T-helper 1 cell treated with Interleukin-12 subunit alpha and Interleukin-12 subunit beta and Interleukin-4 antibody, amounts not matched to agents 30 ng/mL and 1 ng/mL, for 36 hours (primary cell): ENCODE data around the gene MAP1B. TPM values are rescaled to one million over a fixed set of nuclear protein-coding genes. Genes with fewer than 3 reads are reported as not detected.
"Not testable (repeated sequence)": the region's sequence is repeated elsewhere in the genome, so short reads cannot be mapped to it uniquely, and the experiment has no call there.

ENCODE experiments used
- intact Hi-C: fragments of 100-400 bp; cut with micrococcal nuclease; formaldehyde crosslinking; loops from one replicate; pipeline ENCODE4 v1.15.1; 2024
- total RNA-seq: library from RNA; stranded (reverse); gene quantifications from 2 replicates; pipeline ENCODE4 v1.2.3, GENCODE V29; 2022

Gene MAP1B
- total RNA-seq, 1 donor from 2014 or later: 0.07 TPM

DNA sequence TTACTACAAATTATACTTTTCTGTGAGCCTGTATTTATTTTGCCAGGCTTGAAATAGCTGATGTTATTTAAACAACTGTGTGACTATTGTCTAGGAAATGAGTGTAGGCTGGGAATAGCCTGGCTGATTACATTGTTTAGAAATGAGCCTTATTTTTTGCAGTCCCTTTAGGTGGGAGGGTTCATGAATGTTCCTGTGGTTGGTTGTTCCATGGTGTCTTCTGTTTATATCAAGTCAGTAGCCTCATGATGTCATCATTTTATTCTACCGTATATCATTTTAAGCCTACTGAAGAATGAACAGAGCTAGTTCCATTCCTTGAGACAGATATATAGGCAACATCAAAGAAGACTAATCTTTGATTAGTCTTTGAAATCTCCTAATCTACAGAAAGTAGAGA is 53.1 kb downstream of the MAP1B start:
- intact Hi-C loops: no loop called here

DNA sequence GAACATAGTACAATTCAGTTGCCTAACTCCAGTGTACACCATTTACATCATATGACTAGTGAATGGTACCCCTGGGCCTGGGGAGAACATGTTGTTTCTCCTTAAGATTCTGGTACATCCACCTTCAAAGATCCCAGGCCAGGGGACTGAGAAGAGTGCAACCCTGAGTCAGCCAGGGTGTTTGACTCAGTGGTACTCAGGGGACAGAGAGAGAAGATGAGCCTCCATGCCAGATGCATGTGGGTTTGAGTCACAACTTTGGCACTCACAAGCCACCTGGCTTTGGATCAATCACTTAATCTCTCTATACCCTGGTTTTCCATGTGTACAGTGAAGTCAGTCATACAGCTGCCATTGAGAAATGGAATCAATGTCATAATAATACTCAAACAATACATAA is 53.7 kb downstream of the MAP1B start:
- intact Hi-C loops: no loop called here

DNA sequence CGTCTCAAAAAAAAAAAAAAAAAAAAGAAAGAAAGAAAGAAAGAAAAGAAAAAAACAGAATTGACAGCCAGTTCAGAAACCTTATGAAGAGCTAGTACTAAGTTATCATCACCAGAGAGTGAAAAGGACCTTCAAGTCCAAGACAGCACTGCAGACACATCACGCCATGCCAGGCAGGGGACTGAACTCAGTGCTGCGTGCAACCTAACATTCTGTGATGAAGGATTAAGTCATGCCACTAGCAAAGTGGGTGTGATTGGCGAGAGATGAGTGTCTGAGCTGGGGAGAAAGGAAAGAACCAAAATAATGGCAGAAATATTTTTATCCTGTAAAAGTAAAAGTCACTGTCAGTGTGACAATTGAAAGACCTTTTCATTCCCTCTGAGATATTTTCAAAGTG is 54.7 kb downstream of the MAP1B start:
- intact Hi-C loops: no loop called here

DNA sequence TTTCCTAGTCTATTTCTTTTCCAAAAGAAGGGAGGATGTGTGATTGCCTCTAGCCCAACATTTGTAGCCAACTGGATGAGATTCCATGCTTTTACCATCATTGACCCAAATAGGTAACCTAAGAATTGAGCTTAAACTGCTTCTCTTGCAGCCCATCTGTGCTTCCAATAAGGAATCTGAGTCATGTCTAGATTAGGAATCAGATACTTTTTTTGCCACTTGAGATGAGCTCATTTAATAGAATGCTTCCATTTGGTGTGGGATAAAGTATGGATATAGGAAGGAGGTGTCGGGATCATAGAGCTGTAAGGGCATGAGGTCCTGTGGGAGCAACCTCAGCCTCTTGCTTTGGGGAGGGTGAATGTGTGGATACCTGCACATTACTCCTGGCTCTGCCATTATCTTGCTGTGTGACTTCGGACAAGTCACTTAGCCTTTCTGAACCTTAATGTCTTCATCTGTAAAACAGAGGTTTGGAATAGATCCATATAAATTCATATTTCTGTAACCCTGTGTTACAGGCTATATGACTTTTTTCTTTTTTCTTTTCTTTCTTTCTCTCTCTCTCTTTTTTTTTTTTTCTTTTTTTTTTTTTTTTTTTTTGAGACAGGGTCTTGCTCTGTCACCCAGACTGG is 56.2 kb downstream of the MAP1B start:
- intact Hi-C loops: no loop called here

DNA sequence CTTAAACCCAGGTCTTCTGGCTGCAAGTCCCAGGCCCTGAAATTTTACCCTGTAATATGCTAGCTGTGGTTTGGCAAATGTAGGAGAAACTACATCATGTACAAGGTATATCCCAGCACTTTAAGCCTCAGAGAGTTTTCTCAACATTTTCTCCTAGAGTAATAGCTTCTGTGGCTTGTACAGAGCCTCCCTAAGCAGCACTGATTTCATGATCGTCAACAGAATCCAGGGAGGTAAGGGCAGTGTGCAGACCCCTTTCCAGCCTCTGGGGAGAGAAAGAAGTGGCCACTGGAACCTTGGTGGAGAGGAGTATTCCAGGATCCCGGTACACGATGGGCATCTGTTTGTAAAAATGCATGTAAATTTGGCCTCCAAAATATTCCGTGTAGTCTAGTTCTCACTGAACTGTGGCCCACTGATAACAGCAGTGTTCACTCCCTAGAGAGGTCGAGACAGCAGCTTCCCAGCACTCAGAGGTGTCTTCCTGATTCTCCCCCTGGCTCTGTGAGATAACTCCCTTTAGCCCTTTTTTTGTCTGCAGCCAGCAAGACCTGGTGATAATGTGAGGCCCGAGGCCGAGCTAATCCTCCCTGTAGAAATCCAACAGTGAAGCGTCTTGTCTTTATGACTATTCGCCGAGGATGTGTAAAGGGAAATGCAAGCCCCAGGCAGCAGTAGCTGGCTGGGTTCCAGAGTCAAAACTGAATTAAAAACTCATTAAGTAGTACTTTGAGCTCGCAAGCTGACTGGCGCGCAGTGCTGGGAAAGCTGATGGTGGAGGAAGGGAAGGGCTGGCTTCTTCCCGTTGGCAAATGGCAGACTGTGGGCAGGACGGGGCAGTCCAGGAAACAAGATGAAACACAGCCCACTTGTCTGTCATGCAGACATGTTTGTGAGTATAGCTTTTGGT is 59.0 kb downstream of the MAP1B start:
- intact Hi-C loops: no loop called here

DNA sequence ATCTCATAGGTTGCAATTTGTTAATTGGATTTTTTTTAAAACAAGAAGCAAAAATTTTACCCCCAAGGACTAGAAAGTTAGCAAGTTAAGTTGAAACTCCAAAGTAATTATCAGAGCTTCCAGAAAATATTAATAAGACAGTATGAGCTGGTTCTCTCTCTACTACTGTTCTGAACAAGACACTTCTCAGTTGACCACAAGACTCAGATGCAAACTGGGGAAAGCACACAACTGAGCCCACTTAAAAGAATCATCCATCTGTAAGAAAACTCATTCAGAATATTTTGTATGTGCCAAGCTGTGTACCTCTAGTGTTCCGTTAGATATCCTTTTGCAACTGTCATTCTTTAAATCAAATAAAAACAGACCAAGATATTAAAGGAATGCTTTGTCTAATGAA is 60.0 kb downstream of the MAP1B start:
- intact Hi-C loops: no loop called here

DNA sequence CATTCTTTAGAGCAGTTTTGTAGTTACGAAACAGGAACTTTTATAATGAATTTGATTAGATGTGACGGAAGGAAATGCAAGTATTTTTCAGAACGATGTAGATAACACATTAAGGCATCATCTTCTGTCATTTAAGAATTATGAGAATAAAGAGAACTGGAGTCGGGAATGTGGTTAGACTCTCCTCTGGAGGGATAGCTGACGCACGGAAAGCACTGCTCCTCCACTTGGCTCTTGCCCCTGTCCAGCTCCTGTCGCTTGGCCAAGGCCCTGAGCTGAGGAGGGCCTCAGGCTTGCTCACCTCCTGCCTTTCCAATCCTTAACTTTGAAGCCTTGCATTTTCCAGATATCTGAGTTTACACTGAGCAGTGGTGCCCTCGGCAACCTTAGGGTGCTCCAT is 60.5 kb downstream of the MAP1B start:
- intact Hi-C loops: no loop called here

DNA sequence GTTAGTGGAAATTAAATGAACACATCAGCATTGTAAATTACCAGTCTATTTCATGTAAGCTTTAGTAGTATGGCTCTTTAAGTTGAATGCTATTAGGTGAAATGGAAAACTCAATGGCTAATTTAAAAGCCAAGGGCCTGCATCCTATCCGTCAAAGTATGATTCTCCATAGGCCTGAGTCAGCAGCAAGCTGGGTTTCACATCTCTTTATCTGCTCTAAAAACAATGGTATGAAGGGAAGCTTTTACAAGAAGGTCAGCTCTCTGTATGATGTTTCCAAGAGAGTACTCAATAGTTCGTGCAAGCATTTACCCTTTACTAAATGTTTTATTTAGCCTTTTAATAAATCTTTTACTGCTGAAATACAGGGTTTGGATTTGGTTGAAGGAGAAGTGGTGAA is 62.8 kb downstream of the MAP1B start:
- intact Hi-C loops: no loop called here

DNA sequence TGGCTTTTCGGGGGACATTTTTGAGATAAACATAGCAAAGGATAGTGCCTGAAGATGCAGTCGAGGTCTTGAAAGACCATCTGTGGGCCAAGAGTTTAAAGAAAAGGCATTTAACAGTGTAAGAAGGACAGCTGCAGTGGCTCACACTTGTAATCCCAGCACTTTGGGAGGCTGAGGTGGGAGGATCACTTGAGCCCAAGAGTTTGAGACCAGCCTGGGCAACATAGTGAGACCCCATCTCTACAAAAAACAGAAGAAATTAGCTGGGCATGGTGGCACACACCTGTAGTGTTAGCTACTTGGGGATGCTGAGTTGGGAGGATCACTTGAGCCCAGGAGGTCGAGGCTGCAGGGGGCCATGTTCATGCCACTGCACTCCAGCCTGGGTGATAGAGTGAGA is 63.9 kb downstream of the MAP1B start:
- intact Hi-C loops: not testable (repeated sequence)

DNA sequence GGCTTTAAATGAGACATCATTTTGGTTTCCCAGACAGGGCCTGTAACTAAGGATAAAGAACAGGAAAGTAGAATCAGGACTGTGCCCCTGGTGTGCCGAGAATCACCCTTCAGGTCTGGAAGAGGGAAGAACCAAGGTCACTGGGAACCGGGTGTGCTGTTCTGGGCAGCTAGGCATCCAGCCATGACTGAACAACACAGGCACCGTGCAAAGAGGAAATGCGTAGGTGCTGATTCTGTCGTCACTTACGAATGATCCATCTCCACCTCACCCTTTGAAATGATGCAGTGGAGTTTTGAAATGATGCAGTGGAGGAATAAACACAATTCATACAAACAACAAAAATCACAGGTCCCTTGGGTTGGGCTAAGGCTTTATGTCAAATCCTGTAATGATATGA is 64.4 kb downstream of the MAP1B start:
- intact Hi-C loops: no loop called here

DNA sequence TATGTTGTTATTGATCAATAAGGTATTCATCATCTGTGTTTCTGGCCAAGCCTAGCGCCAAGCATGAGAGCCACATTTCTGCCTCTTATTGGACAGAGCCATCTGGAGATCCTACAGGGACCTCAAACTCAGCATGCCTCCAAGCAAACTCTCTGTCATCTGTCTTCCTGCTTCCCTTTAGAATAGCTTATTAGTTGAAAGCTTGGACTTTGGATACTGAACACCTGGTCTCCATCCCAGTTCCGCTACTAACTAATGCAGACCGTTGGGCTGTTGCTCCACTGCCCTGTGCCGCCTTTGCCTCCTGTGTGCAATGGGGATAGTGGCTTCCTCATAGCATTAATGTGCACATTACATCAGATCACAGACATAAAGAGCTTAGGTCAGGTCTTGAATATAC is 65.5 kb downstream of the MAP1B start:
- intact Hi-C loops: no loop called here

DNA sequence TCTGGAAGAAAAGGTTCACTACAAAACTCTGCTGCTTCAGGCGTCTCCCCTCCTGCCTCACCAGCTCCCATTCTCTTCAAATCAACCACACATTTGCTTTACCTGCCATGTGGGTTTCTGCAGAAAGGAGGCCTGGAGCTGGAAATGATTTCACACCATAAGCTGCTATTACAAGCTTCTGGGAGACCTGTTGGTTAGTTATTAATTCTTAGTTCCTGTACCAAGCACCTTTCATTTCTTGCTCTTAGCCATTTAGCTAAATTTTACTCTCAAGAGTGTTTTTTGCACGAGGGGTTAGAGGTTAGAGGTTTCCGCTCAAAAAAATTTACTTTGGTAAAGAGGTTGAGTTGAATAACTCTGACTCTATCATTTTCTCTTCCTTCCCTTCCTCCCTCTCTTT is 70.3 kb downstream of the MAP1B start:
- intact Hi-C loops: no loop called here

DNA sequence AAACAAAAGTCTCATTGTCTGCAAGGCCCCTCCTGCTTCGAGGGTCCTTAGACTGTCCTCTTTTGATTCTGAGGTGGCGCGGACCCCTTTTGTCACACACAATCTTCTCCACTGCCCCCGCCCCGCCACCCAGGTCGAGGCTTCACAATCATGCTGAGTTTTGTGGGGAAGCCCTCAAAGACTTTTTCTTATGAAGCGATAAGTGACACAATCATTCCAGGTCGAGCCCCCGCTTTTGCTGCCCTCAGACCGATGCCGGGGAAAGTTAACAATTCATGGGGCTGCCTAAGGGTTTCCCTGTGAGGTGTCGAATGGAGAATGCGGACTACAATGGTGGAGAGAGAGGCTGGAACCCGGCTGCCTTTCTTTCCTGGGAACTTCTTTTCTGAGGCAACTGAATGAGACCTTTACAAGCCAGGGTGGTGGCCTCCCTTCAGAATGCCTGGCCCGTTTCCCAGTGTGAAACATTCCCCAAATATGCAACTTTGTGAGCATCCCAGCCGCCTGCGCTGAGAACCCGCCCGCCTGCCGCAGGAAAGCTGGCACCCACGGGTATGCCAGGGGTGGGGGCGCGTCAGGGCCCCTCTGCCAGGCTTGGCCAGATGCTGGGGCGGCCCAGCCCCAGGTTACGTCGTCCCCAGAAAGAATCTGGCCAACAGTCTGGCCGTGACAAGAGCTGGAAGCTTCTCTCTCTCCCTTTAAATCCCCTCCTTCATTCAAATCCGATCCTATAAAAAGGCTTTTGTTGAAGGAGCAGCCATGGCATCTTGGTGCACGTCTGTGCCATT is 71.9 kb downstream of the MAP1B start:
- intact Hi-C loops: no loop called here

DNA sequence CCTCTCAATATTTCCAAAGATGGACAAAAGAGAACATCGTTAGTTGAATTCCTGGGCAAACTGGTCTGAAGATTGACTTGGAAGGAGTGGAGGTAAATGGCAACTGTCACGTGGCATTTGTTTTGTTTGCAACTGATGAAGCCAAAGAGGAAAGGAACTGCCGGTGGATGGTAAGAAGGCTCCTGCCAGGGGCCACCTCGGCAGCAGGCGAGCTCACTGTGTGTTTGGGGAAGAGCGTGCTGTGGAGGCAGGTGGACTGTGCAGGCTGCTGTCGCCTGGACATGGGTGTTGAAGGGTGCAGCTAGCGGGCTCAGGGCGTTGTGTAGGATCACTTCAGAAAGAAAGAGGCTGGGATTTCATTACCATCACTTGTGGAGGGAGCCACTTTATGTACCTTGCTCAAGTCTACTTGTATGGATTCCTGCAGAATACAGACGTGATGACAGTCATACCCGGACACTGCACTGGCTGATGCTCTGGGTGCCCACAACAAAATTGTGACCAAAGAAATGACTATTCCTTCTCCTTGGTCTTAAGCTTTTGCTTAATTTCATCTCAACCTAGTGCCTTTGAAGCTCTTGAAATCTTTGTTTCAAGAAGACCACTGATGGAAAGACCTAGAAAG is 72.7 kb downstream of the MAP1B start:
- intact Hi-C loops: no loop called here

DNA sequence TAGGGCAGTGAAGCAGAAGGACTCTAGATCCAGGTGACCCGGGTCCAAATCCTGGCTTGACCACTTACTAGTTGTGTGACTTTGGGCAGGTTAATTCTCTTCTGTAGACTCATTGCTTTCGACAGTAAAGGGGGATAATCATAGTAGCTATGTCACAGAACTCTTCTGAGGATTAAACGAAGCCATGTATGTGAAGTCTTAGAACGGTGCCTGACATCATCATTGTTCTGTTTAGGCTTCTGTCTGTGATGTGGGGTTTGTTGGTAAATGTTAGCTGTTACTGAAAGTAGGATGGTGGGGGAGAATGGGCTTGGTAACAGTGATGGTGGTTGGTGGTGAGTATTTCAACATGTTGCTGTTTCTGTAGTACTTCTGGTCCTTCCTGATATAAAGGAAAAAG is 73.7 kb downstream of the MAP1B start:
- intact Hi-C loops: no loop called here

DNA sequence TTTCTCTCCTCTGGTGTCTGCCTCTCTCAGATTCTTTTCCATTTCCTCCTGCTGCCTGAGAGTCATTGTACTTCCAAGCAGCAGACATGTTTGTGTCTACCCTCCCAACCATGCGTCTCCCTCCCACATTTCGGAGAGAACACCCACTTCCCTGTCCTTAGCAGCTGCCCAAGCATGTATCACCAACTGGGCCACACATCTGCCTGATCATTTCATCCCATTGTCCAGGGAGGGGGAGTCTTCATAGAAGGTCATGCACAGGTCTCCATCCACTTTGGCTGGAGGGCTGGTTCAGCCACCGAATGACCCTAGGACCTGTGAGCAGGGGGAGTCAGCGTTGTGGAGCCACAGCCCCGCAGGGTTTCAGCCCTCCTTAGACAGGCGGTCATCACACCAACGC is 75.4 kb downstream of the MAP1B start:
- intact Hi-C loops: no loop called here

DNA sequence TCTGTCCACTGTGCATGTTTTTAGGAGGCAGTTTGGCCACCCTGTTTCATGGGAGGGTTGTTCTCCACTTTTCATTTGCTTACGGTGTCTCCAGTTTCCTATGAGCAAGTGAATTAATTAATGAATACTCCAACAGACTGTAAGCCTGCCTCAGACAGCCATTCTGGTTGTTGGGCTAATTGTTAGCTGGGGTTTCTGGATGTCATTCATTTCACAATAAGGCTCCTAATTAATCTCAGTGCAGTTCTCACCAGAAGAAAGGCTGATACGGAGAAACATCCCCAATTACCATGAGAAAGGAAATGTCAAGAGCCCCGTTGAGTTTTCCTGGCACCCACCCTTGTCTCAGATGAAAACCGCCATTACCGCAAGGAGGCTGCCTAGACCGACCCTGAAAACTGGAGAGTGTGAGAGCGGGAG is 75.8 kb downstream of the MAP1B start:
- intact Hi-C loops: no loop called here

DNA sequence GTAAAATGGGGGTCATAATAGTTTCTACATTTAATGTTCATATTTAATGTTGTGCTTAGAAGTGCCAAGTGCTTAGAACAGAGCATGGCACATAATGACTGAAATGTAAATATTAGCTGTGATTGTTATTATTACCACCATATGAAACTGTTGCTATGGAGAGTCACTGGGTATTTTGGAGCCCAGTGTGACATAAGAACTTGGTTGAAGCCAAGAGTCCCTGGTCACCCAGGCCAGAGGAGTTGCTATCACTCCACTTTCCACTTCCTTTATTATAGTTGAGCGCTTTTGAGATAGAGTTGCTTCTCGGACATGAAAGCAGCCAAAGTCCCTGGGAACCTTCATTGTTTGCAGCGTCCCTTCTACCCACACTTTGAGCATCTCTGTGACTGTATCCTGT is 77.1 kb downstream of the MAP1B start:
- intact Hi-C loops: no loop called here

DNA sequence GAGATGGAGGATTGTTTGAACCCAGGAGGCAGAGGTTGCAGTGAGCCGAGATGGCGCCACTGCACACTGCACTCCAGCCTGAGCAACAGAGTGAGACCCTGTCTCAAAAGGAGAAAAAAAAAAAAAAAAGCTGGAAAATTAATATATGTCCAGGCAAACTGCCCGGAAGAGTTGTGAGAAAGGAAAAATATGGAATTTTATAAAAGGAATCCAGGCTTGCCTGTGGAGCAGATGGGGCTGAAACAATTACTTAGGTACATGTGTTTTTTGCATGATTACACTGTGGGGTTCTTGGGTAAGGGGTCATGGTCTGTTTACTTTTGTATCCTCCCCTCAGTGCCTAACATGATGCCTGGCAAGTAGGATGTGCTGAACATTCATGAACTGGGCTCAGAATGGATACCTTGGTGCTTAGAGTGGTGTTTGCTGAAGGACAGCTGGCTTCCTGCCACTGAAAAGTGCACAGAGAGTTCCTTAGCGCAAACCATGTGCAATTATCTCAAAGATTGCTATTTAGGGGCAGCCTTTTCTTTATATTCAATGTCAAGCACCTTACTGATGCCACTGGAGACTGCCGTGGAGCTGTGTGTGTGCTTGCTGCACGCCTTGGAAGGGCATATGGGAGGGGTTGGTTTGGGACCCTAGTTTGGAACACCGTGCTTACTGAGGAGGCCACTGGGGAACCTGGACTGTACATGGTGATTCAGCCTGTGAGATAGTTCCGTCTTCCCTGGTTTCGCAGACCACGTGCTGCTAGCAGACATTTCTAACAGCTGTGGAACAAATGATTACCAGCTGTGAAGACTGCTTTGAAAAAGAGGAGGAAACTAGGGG is 78.4 kb downstream of the MAP1B start:
- intact Hi-C loops: no loop called here

DNA sequence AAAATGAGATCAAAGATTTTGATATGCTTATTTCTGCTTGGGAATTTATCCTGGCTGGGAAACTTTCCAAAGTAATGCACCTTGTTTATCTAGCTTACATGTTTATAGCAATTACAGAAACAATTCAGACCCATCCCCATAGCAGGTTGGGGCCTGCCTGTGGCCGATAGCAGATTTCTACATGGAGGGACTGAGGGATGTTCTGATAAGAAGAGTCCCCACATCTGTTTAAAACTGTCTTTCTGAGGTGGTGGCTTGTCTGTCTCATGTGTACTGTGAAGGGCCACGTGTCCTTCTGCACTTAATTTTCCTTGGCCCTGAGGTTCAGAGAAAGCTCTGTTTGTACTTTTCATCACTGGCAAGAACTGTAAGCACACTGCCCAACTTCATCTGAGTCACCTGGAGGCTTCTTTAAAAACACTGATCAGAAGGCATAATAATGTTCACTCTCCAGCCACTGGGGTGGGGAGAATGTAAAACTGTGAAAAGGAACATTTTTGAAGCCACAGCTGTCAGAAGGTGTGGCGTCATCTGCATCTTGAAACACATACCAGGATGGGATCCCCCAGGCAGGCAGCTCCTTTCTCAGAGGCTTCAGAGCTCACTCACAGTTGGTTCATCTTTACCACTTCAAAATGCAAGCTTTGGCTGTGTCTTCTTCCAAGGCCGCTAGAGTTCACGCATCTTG is 80.3 kb downstream of the MAP1B start:
- intact Hi-C loops: no loop called here
